Fibroblast of skin of left quadriceps (primary cell): ENCODE data around the gene ZSWIM3.
"Not testable (repeated sequence)": the region's sequence is repeated elsewhere in the genome, so short reads cannot be mapped to it uniquely, and the experiment has no call there.

Experiments used
- DNase-seq, 2 experiments: peaks; one replicate each; pipeline ENCODE4 v3.0.0-alpha.2; 2013; ENCODE audit warnings: low read depth in 2 of 2

Gene ZSWIM3

GRCh38 chr20:45890077-45890984 is 32.9 kb downstream of the ZSWIM3 start:
- peak in 1 of 2 experiments; percentile 48 for DNase-seq

GRCh38 chr20:45890985-45891983 is 33.9 kb downstream of the ZSWIM3 start, which contains the start of the genes CTSA and NEURL2:
Gene CTSA (plus strand): TSS chr20:45891335. CDS start chr20:45891569, 234 bp downstream.
Gene NEURL2 (minus strand): TSS chr20:45891208. CDS start chr20:45890991, 217 bp downstream.
- DNase-seq, result peak; percentile 83

GRCh38 chr20:45892049-45892825 is 34.8 kb downstream of the ZSWIM3 start:
- no peak for DNase-seq

- DNase-seq, result no peak
These were observed 35.5 kb downstream of the ZSWIM3 start for GRCh38 chr20:45892828-45893500.

- no peak for DNase-seq
These were observed 36.4 kb downstream of the ZSWIM3 start for GRCh38 chr20:45893831-45894230.

- no peak for DNase-seq
These were observed 37.4 kb downstream of the ZSWIM3 start for GRCh38 chr20:45894797-45895196.

GRCh38 chr20:45896641-45897161 is 39.3 kb downstream of the ZSWIM3 start:
- DNase-seq, result no peak

- DNase-seq, result no peak
These were observed 39.9 kb downstream of the ZSWIM3 start for GRCh38 chr20:45897289-45897688.

GRCh38 chr20:45897692-45898091 is 40.3 kb downstream of the ZSWIM3 start:
- DNase-seq, result no peak

- DNase-seq, result no peak
These were observed 40.9 kb downstream of the ZSWIM3 start for GRCh38 chr20:45898285-45898684.

- DNase-seq, result no peak
These were observed 41.8 kb downstream of the ZSWIM3 start for GRCh38 chr20:45899046-45899835.

- not testable (repeated sequence) for DNase-seq
These were observed 43.9 kb downstream of the ZSWIM3 start for GRCh38 chr20:45901332-45901731.

- no peak for DNase-seq
These were observed 44.8 kb downstream of the ZSWIM3 start for GRCh38 chr20:45902199-45902701.

- DNase-seq, result no peak
These were observed 47.4 kb downstream of the ZSWIM3 start for GRCh38 chr20:45904583-45905504.

GRCh38 chr20:45905505-45906079 is 48.2 kb downstream of the ZSWIM3 start:
- no peak for DNase-seq

- DNase-seq, result no peak
These were observed 50.0 kb downstream of the ZSWIM3 start for GRCh38 chr20:45907219-45907948.

- DNase-seq, result no peak
These were observed 50.7 kb downstream of the ZSWIM3 start for GRCh38 chr20:45908084-45908483.
